Measurements from ENCODE around the gene IRF1. TPM values are rescaled to one million over a fixed set of nuclear protein-coding genes. Genes with fewer than 3 reads are reported as not detected.

IRF1 gene
- total RNA-seq, 2 experiments from 2014 or later: 221 to 228 TPM

DNA sequence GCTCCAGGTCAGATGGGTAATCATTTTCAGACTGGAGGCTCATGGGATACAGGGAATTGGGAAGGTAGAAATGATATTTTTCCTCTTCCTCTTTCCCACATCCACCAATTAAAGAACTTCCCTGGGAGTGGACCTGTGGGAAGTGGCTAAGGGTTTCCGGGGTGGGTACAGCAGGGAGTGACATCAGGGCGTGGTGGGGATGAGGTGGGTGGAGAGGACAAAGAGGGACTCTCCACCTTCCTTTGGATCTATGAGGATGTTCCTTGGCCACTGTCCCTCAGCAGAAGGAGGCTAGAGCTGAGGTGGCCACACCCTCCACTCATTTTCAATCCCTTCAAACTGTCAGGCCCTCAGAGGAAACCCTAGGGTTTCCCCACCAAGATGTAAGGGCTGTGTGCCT lies 54.7 kb downstream of the IRF1 start:
- ATAC-seq (no peak), DNase-seq (no peak)
- CTCF ChIA-PET: interaction anchor here (1.2 to 7.3 kb wide), 4 partner anchors 9 to 43 kb away, joined by 3 to 60 read pairs (median 8); no protein-coding TSS in a partner anchor
- no peaks in the 10 kb centered on the region for H3K27me3 Mint-ChIP-seq (ENCODE audit: low read depth)
- H3K4me1 Mint-ChIP-seq (ENCODE audit: low read depth): peaks cover 91% of the 10 kb centered on the region
- H3K36me3 Mint-ChIP-seq (ENCODE audit: low read depth): peaks cover 72% of the 10 kb centered on the region
- no peak overlapping the region for H3K4me3 Mint-ChIP-seq
- H3K27ac Mint-ChIP-seq: peak overlapping the region; percentile 80
- POLR2A ChIA-PET: interaction anchor here (0.7 to 5.9 kb wide), 6 partner anchors 9 to 59 kb away, joined by 3 to 57 read pairs (median 22); partner anchors contain the start of gene IRF1
- no peaks in the 10 kb centered on the region for H3K9me3 Mint-ChIP-seq (ENCODE audit: insufficient read depth)

DNA sequence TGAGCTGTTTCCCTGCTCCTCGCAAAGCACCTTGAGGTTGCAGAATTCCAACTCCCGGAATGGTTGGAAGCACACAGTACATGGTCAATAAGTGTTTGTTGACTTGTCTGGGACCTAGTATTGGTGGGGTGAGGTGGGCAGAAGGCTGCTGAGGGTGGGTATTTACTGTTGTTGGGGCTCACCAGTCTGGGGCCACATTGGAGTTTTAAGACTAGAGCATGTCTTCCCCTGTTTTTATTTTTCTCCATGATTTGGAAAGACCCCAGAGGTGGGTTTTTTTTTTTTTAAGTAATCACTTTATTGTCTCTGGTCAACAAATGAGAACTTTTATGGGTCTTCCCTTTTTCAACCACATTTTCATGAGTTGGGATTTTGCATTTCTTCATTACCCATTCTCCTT lies 55.1 kb downstream of the IRF1 start:
- ChIA-PET POLR2A (interaction anchor here (0.7 to 5.9 kb wide), 3 partner anchors 9 to 55 kb away, joined by 3 to 57 read pairs (median 40); partner anchors contain the start of gene IRF1), CTCF (interaction anchor here (1.0 to 7.3 kb wide), 2 partner anchors 9 to 31 kb away, joined by 3 to 60 read pairs; no protein-coding TSS in a partner anchor)
- DNase-seq: no peak
- Mint-ChIP-seq H3K4me3 (no peak overlapping the region), H3K4me1 (ENCODE audit: low read depth) (peaks cover 91% of the 10 kb centered on the region), H3K27ac (no peak overlapping the region), H3K9me3 (ENCODE audit: insufficient read depth) (no peaks in the 10 kb centered on the region), H3K36me3 (ENCODE audit: low read depth) (peaks cover 72% of the 10 kb centered on the region), H3K27me3 (ENCODE audit: low read depth) (no peaks in the 10 kb centered on the region)
- no peak for ATAC-seq

DNA sequence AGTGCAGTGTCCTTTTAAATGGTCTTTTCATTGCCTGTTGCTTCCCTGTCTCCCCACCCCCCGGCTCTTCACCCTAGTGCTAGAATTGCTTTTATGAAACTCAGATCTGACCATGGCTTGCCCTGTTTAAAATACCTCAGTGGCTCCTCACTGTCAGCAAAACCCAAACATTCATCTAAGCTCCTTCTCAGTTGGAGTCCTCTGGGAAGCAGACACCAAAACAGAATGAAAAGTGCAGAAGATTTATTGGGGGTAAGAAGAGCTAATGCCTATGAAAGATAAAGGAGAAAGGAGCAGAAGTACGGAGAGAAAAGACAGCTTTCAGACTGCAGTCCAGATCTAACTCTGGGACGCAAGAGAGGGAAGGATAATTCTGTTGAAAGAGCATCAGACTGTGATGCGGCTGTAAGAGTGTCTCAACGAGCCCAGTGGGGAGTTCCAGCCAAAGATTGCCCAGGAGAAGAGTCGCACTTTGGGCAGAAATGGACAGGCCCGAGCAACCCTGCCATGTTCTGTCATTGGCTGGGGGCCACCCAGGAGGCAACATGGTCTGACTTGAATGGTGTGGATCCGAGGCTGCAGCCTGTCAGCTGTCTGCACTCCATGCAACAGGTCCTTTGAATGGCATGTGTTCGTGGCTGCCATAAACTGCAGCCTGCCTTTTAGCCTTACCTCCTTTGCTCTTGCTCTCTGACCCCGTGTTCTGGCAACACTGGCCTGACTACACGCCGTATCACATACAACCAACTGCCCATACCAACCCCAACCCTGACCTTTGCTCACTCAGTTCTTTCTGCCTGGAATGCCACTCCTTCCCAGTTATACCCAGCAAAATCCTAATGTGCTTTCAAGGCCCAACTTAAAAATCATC lies 55.9 kb downstream of the IRF1 start:
- no peak for ATAC-seq
- no peaks in the 10 kb centered on the region for H3K9me3 Mint-ChIP-seq (ENCODE audit: insufficient read depth)
- no peaks in the 10 kb centered on the region for H3K27me3 Mint-ChIP-seq (ENCODE audit: low read depth)
- H3K36me3 Mint-ChIP-seq (ENCODE audit: low read depth): peaks cover 73% of the 10 kb centered on the region
- H3K4me1 Mint-ChIP-seq (ENCODE audit: low read depth): peaks cover 91% of the 10 kb centered on the region
- CTCF ChIA-PET: interaction anchor here (1.0 to 7.3 kb wide), 2 partner anchors 8 to 32 kb away, joined by 3 to 60 read pairs; no protein-coding TSS in a partner anchor
- H3K27ac Mint-ChIP-seq: peak overlapping the region; percentile 22
- DNase-seq: no peak
- POLR2A ChIA-PET: interaction anchor here (5.7 to 5.9 kb wide), 2 partner anchors 8 to 55 kb away, joined by 40 to 57 read pairs; partner anchors contain the start of gene IRF1
- no peak overlapping the region for H3K4me3 Mint-ChIP-seq

DNA sequence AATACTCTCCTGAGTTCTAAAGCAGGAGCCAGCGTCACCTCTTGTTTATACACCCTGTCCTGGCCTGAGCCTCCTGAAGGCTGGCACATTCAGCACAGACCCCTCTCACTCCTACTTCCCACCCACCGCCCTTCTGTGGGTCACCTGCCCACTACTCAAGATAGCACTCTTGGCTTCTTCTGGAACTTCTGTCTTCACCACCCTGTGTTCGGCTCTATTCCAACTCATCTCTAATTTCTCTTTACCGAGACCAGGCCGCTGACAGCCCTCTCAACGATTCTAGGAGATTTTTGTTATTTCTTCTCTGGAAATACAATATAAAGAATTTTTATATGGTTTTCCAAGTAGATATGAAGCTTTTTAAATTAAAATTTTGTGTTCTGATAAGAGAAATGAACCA lies 57.4 kb downstream of the IRF1 start:
- Mint-ChIP-seq H3K9me3 (ENCODE audit: insufficient read depth) (no peaks in the 10 kb centered on the region), H3K27me3 (ENCODE audit: low read depth) (no peaks in the 10 kb centered on the region), H3K4me3 (no peak overlapping the region), H3K4me1 (ENCODE audit: low read depth) (peaks cover 92% of the 10 kb centered on the region), H3K36me3 (ENCODE audit: low read depth) (peaks cover 72% of the 10 kb centered on the region), H3K27ac (peak overlapping the region; percentile 80)
- POLR2A ChIA-PET: interaction anchor here (12.1 kb wide), 1 partner anchor 52 kb away, joined by 435 read pairs; the partner anchor contains the start of gene IRF1
- CTCF ChIA-PET: interaction anchor here (11.9 kb wide), 1 partner anchor 24 kb away, joined by 141 read pairs; no protein-coding TSS in a partner anchor
- DNase-seq (no peak), ATAC-seq (no peak)

DNA sequence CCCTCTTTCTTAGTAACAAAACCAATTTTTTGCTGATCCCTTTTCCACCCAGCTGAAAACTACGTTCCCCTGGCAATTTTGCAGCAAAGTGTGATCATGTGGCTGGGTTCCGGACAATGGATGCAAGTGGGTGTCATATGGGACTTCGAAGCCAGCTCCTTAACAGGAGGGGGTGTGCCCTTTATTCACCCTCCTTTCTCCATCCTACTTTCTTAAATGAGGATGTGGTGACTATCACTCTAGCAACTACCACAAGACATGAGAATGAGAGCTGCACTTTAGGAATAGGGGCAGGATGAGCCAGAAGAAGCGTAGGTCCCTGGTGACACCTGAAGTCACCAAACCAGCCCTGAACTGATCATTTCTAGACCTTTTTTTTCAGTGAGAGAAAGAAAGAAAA lies 58.9 kb downstream of the IRF1 start:
- CTCF ChIA-PET: interaction anchor here (1.0 to 11.9 kb wide), 6 partner anchors 8 to 34 kb away, joined by 3 to 141 read pairs (median 4); no protein-coding TSS in a partner anchor

More for the DNA sequence above, 58.9 kb downstream of the IRF1 start:
- Mint-ChIP-seq H3K4me3 (no peak overlapping the region), H3K4me1 (ENCODE audit: low read depth) (peaks cover 92% of the 10 kb centered on the region), H3K9me3 (ENCODE audit: insufficient read depth) (no peaks in the 10 kb centered on the region), H3K27me3 (ENCODE audit: low read depth) (no peaks in the 10 kb centered on the region), H3K36me3 (ENCODE audit: low read depth) (peaks cover 77% of the 10 kb centered on the region), H3K27ac (peak overlapping the region; percentile 80)
- no peak for ATAC-seq
- DNase-seq: no peak
- POLR2A ChIA-PET: interaction anchor here (1.3 to 12.1 kb wide), 3 partner anchors 14 to 53 kb away, joined by 4 to 435 read pairs (median 5); partner anchors contain the start of gene IRF1

Other genes starting within 250 kb of the IRF1 start
- gene PDLIM4, start 233.1 kb downstream of the IRF1 start, total RNA-seq: not detected
- gene SLC22A4, start 196.4 kb downstream of the IRF1 start, total RNA-seq: not detected
- 1 to 10 TPM; 2.2 to 3.5 TPM for gene SLC22A5, start 121.1 kb downstream of the IRF1 start, total RNA-seq
- under 1 TPM in 1 of 2 experiments, not detected in 1; 0.71 TPM for gene IL5, start 52.7 kb upstream of the IRF1 start, total RNA-seq
- gene RAD50, start 66.2 kb upstream of the IRF1 start, total RNA-seq: 10 to 100 TPM; 30.4 to 34.5 TPM
- gene IL13, start 167.4 kb upstream of the IRF1 start, total RNA-seq: 1 to 10 TPM; 1.4 to 1.6 TPM
- gene IL4, start 183.2 kb upstream of the IRF1 start, total RNA-seq: not detected
- 10 to 100 TPM; 14.0 to 15.7 TPM for gene KIF3A, start 246.8 kb upstream of the IRF1 start, total RNA-seq

Measured in activated CD8-positive, alpha-beta T cell treated with anti-CD3 and anti-CD28 coated beads, Interleukin-2, amount 10 ng/mL, durations not matched to agents 7 days and 5 days (primary cell).